ENCODE results near the gene MRC1. TPM values are rescaled to one million over a fixed set of nuclear protein-coding genes. Genes with fewer than 3 reads are reported as not detected.

MRC1 gene
- polyA plus RNA-seq, 1 experiment: not detected

DNA sequence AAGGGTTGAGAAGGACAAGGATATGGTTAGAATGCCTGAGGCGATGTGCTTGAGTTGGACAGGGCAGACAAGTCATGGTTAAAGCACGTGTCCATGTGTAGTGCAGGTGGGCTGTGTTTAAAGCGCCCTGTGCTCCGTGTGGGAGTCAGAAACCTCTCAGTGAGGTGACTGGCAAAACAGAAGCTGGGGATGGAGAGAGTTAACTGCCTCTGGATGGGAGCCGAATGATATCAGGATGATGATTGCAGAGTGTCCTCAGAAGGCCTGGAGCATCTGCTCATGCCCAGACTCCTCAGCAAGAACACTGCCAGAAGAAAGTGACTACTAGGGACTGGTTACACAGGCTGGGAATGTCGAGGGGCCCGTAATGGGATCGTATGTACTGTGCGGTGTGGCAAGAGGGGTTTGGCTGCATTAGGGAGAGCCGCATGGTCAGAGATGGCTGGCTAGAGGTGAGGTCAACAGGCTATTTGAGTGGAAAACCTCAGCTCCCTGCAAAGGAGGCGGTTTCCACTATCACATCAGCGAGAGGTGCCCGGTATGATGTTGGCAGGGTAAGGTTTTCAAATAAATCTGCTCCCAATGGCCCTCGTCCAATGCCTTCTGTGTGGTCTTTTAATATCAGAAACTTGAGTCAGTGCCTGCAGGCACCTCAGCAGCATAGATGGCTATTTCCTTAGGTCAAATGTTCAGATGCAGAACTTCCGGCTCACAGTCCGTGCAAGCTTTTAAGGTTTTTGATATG, 26.1 kb upstream of the MRC1 start:
- Histone ChIP-seq H3K27me3 (ENCODE audit: control insufficient read depth, insufficient read depth, low read length) (no peaks in the 10 kb centered on the region), H3K4me3 (ENCODE audit: low read depth, low read length) (no peak overlapping the region), H3K36me3 (ENCODE audit: control insufficient read depth, insufficient read depth, low read length) (no peaks in the 10 kb centered on the region)
- TF ChIP-seq, protein P1, sequence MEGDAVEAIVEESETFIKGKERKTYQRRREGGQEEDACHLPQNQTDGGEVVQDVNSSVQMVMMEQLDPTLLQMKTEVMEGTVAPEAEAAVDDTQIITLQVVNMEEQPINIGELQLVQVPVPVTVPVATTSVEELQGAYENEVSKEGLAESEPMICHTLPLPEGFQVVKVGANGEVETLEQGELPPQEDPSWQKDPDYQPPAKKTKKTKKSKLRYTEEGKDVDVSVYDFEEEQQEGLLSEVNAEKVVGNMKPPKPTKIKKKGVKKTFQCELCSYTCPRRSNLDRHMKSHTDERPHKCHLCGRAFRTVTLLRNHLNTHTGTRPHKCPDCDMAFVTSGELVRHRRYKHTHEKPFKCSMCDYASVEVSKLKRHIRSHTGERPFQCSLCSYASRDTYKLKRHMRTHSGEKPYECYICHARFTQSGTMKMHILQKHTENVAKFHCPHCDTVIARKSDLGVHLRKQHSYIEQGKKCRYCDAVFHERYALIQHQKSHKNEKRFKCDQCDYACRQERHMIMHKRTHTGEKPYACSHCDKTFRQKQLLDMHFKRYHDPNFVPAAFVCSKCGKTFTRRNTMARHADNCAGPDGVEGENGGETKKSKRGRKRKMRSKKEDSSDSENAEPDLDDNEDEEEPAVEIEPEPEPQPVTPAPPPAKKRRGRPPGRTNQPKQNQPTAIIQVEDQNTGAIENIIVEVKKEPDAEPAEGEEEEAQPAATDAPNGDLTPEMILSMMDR (IDR thresholded peaks at IDR 0.05; ENCODE audit: insufficient read depth, low read depth, low read length): no peak
- peak; percentile 59 for DNase-seq (ENCODE audit: low read depth)
- ChIA-PET CTCF (interaction anchor here (1.1 kb wide), 1 partner anchor 140 kb away, joined by 3 read pairs; the partner anchor contains the start of gene STAM), POLR2A (no interaction called here)

DNA sequence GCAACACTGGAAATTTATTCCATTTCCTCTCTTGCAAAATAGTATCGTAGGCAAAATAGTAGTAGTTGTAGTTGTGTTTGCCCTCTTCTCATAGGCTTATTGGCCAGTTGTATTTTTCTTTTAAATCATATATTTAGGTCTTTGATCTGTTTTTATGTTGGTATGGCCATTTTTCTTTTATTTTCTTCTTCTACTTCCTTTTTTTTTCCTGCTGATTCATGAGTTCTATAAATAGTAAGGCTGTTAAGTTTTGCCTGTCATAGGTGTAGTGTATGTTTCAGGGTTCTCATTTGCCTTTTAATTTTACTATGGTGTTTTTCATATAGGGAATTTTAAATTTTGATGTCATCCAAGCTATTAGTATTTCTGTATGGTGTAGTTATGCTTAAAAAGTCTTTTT, 25.4 kb upstream of the MRC1 start:
- ChIA-PET POLR2A (no interaction called here), CTCF (interaction anchor here (1.1 kb wide), 1 partner anchor 25 kb away, joined by 3 read pairs; no protein-coding TSS in a partner anchor)
- TF ChIP-seq, protein P1 (IDR thresholded peaks at IDR 0.05; ENCODE audit: insufficient read depth, low read depth, low read length): no peak
- no peak overlapping the region for H3K4me3 ChIP-seq (ENCODE audit: low read depth, low read length)
- no peak for DNase-seq (ENCODE audit: low read depth)
- H3K27me3 ChIP-seq (ENCODE audit: control insufficient read depth, insufficient read depth, low read length): no peaks in the 10 kb centered on the region
- H3K36me3 ChIP-seq (ENCODE audit: control insufficient read depth, insufficient read depth, low read length): no peaks in the 10 kb centered on the region

DNA sequence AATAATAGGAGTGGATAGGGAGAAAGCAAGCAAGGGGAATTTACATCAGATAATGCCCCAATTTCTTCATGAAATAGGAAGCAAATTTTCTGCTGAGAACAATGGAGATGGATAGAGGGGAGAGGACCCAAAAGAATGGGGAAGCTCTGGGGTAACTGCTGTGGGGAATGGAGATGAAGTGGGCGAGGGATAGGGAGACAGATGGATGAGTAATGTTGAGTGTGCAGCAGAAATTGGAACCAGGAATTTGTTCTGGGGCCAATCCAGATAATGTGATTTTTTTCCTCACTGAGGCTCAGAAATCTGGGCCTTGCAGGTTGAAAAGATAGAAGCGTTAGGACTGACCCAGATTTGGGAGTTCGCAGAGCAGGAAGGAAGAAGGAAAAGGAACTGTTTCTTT, 24.5 kb upstream of the MRC1 start:
- TF ChIP-seq, protein P1 (IDR thresholded peaks at IDR 0.05; ENCODE audit: insufficient read depth, low read depth, low read length): no peak
- Histone ChIP-seq H3K27me3 (ENCODE audit: control insufficient read depth, insufficient read depth, low read length) (no peaks in the 10 kb centered on the region), H3K36me3 (ENCODE audit: control insufficient read depth, insufficient read depth, low read length) (no peaks in the 10 kb centered on the region), H3K4me3 (ENCODE audit: low read depth, low read length) (no peak overlapping the region)
- CTCF ChIA-PET: interaction anchor here (0.6 to 1.1 kb wide), 2 partner anchors 24 to 956 kb away, joined by 3 read pairs; no protein-coding TSS in a partner anchor
- DNase-seq (ENCODE audit: low read depth): no peak
- POLR2A ChIA-PET: no interaction called here

DNA sequence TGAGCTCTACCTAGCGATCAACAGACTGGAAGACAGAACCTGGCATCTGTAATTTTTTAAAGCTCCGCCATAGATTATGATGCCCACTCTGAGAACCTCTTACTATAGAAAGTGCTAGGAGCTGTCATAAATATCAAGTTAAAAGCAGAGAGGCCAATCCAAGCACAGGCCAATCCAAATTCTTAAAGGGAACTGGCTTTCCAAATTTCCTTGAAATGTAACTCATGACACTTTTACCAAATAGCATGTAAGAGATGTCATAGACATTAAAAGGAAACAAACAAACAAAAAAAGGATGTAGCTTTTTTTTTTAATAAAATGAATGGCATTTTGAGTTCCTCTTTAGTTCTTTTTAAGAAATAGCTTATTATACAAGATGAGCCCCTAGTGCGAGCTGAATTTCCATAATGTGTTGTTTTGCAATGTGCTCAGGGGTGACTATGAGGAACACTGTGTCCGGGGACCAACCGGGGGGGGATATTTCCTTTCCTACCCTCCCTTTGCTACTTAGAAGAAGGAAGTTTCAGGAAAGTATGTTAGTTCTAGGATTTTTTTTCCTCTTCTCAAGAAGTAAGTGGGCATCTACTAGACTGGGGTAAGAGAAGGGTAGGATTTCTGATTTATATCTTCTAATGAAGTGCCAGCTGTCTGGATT, 23.7 kb upstream of the MRC1 start:
- H3K36me3 ChIP-seq (ENCODE audit: control insufficient read depth, insufficient read depth, low read length): no peaks in the 10 kb centered on the region
- no peak for DNase-seq (ENCODE audit: low read depth)
- TF ChIP-seq, protein P1 (IDR thresholded peaks at IDR 0.05; ENCODE audit: insufficient read depth, low read depth, low read length): no peak
- POLR2A ChIA-PET: interaction anchor here (0.6 kb wide), 1 partner anchor 529 kb away, joined by 4 read pairs; no protein-coding TSS in a partner anchor
- CTCF ChIA-PET: interaction anchor here (0.6 to 1.0 kb wide), 4 partner anchors 51 to 957 kb away, joined by 3 read pairs; no protein-coding TSS in a partner anchor
- H3K27me3 ChIP-seq (ENCODE audit: control insufficient read depth, insufficient read depth, low read length): no peaks in the 10 kb centered on the region
- H3K4me3 ChIP-seq (ENCODE audit: low read depth, low read length): no peak overlapping the region
